Prostate gland (tissue), 2 donors: Measurements from ENCODE around the gene ARSG. TPM values are rescaled to one million over a fixed set of nuclear protein-coding genes. Genes with fewer than 3 reads are reported as not detected.

ENCODE experiments used
- DNase-seq: peaks from one replicate; pipeline ENCODE4 v3.0.0-alpha.2; 2019; ENCODE audit warnings: low spot score
- H3K27ac ChIP-seq, 2 donors: fragments of 200-600 bp; sonication (generic); 2 replicates each; pipeline ENCODE4 v1.5.1; 2017 to 2019
- H3K27me3 ChIP-seq: fragments of 200-600 bp; sonication (generic); replicated peaks from 2 replicates; pipeline ENCODE4 v1.5.1; 2019; ENCODE audit not compliant: insufficient read depth
- H3K36me3 ChIP-seq, 2 donors: fragments of 200-600 bp; sonication (generic); 1 replicate in 1 of 2; 2 replicates in 1 of 2; pipeline versions ENCODE4 v1.5.1 to v1.8.1; 2017 to 2019
- H3K4me1 ChIP-seq: fragments of 200-600 bp; sonication (generic); replicated peaks from 2 replicates; pipeline ENCODE4 v1.5.1; 2019
- H3K4me3 ChIP-seq, 2 donors: fragments of 200-600 bp; sonication (generic); 2 replicates each; pipeline ENCODE4 v1.5.1; 2017 to 2019
- H3K9me3 ChIP-seq: fragments of 200-600 bp; sonication (generic); 2 replicates; pipeline ENCODE4 v1.5.1; 2017
- CTCF ChIP-seq, 4 experiments: fragments of 200-600 bp in 2 of 4; fragments of 450-650 bp in 2 of 4; sonication (generic) in 2 of 4; IDR thresholded peaks; 1 replicate in 3 of 4; 2 replicates in 1 of 4; pipeline ENCODE4 v1.5.1; 2016 to 2019; ENCODE audit warnings: antibody characterized with exemption in 4 of 4, mild to moderate bottlenecking in 2 of 4, moderate library complexity in 2 of 4
- POLR2A ChIP-seq: fragments of 450-650 bp; IDR thresholded peaks from one replicate; pipeline ENCODE4 v1.6.1; 2016; ENCODE audit warnings: antibody characterized with exemption, mild to moderate bottlenecking
- POLR2AphosphoS5 ChIP-seq: sonication (generic); formaldehyde crosslinking; IDR thresholded peaks from one replicate; pipeline ENCODE4 v1.6.1; 2017; ENCODE audit warnings: antibody characterized with exemption
- WGBS: methylation state at CpG from one replicate; pipeline ENCODE4 v1.1.5; 2018; 5-methylcytosine and 5-hydroxymethylcytosine counted together
- intact Hi-C: fragments of 100-400 bp; cut with DNase I; formaldehyde crosslinking; loops from one replicate; pipeline ENCODE4 v1.14.2; 2022
- total RNA-seq, 2 donors: library from RNA; depleted of rRNA; stranded (reverse); fragments of >200 nt; gene quantifications; one replicate each; pipeline ENCODE4 v1.1.0, GENCODE V29; 2016

The ARSG gene
- total RNA-seq, 2 donors from 2014 or later = 1.5 to 8.3 TPM

- Histone ChIP-seq H3K4me1 (peaks cover 1% of the 10 kb centered on the region), H3K27ac (no peak overlapping the region), H3K9me3 (no peaks in the 10 kb centered on the region), H3K4me3 (no peak overlapping the region), H3K36me3 (no peaks in the 10 kb centered on the region), H3K27me3 (no peaks in the 10 kb centered on the region)
- DNase-seq = no peak
- 65% methylated on average over 9 of the region's 9 CpGs for WGBS
- TF ChIP-seq POLR2AphosphoS5 = no peak
- TF ChIP-seq CTCF (IDR thresholded peaks at IDR 0.05) = no peak
- TF ChIP-seq POLR2A = no peak
- intact Hi-C loops = no loop called here
Measured at GRCh38 chr17:68301438-68301959, 10.2 kb downstream of the ARSG start.

- H3K4me3 ChIP-seq = no peak overlapping the region
- no peaks in the 10 kb centered on the region for H3K36me3 ChIP-seq
- TF ChIP-seq POLR2A (no peak), CTCF (IDR thresholded peaks at IDR 0.05) (no peak), POLR2AphosphoS5 (no peak)
- H3K9me3 ChIP-seq = no peaks in the 10 kb centered on the region
- intact Hi-C loops = no loop called here
- no peaks in the 10 kb centered on the region for H3K27me3 ChIP-seq
- no peak overlapping the region for H3K27ac ChIP-seq
- no peaks in the 10 kb centered on the region for H3K4me1 ChIP-seq
- DNase-seq = no peak
- WGBS = 76% methylated on average over 10 of the region's 10 CpGs
Measured at GRCh38 chr17:68302066-68302564, 10.8 kb downstream of the ARSG start.

- 65% methylated on average over 4 of the region's 4 CpGs for WGBS
- H3K36me3 ChIP-seq = no peaks in the 10 kb centered on the region
- TF ChIP-seq POLR2A (no peak), CTCF (IDR thresholded peaks at IDR 0.05) (no peak), POLR2AphosphoS5 (no peak)
- H3K4me3 ChIP-seq = no peak overlapping the region
- H3K9me3 ChIP-seq = no peaks in the 10 kb centered on the region
- DNase-seq = no peak
- intact Hi-C loops = no loop called here
- H3K27me3 ChIP-seq = no peaks in the 10 kb centered on the region
- H3K4me1 ChIP-seq = no peaks in the 10 kb centered on the region
- no peak overlapping the region for H3K27ac ChIP-seq
Measured at GRCh38 chr17:68302666-68303065, 11.4 kb downstream of the ARSG start.

GRCh38 chr17:68304706-68305105 lies 13.4 kb downstream of the ARSG start:
- intact Hi-C loops = no loop called here
- H3K27ac ChIP-seq = no peak overlapping the region
- 96% methylated on average over 6 of the region's 6 CpGs for WGBS

More at GRCh38 chr17:68304706-68305105, 13.4 kb downstream of the ARSG start:
- TF ChIP-seq POLR2A (no peak), POLR2AphosphoS5 (no peak), CTCF (IDR thresholded peaks at IDR 0.05) (no peak)
- Histone ChIP-seq H3K4me1 (no peaks in the 10 kb centered on the region), H3K36me3 (no peaks in the 10 kb centered on the region), H3K27me3 (no peaks in the 10 kb centered on the region), H3K4me3 (no peak overlapping the region), H3K9me3 (no peaks in the 10 kb centered on the region)
- no peak for DNase-seq
